Measurements from ENCODE around the gene SLC25A10.

SLC25A10 gene

GRCh38 chr17:81706757-81707624 is 5.1 kb upstream of the SLC25A10 start:
- no peak for DNase-seq

- no peak for DNase-seq
These were observed 4.1 kb upstream of the SLC25A10 start for GRCh38 chr17:81707725-81708646.

- DNase-seq, result no peak
These were observed 3.3 kb upstream of the SLC25A10 start for GRCh38 chr17:81708739-81709185.

- DNase-seq, result no peak
These were observed 1.4 kb upstream of the SLC25A10 start for GRCh38 chr17:81710514-81711308.

- DNase-seq, result peak; percentile 11
These were observed 452 bp downstream of the SLC25A10 start for GRCh38 chr17:81712468-81713003.

- DNase-seq, result no peak
These were observed 996 bp downstream of the SLC25A10 start for GRCh38 chr17:81713004-81713555.

- no peak for DNase-seq
These were observed 1.7 kb downstream of the SLC25A10 start for GRCh38 chr17:81713556-81714411.

- no peak for DNase-seq
These were observed 2.5 kb downstream of the SLC25A10 start for GRCh38 chr17:81714412-81715106.

GRCh38 chr17:81715107-81715871 is 3.2 kb downstream of the SLC25A10 start:
- DNase-seq, result no peak

GRCh38 chr17:81715872-81716673 is 4.0 kb downstream of the SLC25A10 start:
- no peak for DNase-seq

GRCh38 chr17:81716674-81716996 is 4.6 kb downstream of the SLC25A10 start:
- no peak for DNase-seq

- DNase-seq, result no peak
These were observed 5.1 kb downstream of the SLC25A10 start for GRCh38 chr17:81717049-81717765.

GRCh38 chr17:81717766-81718089 is 5.6 kb downstream of the SLC25A10 start:
- DNase-seq, result no peak

GRCh38 chr17:81719410-81720266 is 7.6 kb downstream of the SLC25A10 start:
- no peak for DNase-seq

- DNase-seq, result no peak
These were observed 8.4 kb downstream of the SLC25A10 start for GRCh38 chr17:81720267-81721071.
